Common myeloid progenitor, CD34-positive (primary cell): ENCODE measurements around the gene MAP3K2.

Experiments used
- CTCF ChIA-PET: fragments of 350-600 bp; sonication (Branson Sonifier 250); formaldehyde crosslinking; loops from one replicate; lab custom pipeline; 2021; ENCODE audit warnings: antibody characterized with exemption; lab: Charles Lee
- POLR2A ChIA-PET: fragments of 350-600 bp; sonication (Branson Sonifier 250); formaldehyde crosslinking; loops from one replicate; lab custom pipeline; 2021; ENCODE audit warnings: antibody characterized with exemption; lab: Charles Lee
- DNase-seq, 3 donors: peaks; one replicate each; pipeline versions ENCODE4 v3.0.0 to v3.0.0-alpha.2; 2013
- H3K27ac ChIP-seq, 2 experiments: 1 replicate in 1 of 2; 2 replicates in 1 of 2; pipeline ENCODE4 v1.7.0; 2013; ENCODE audit warnings: inconsistent platforms in 2 of 2, low read length in 2 of 2, mild to moderate bottlenecking in 2 of 2, low read depth in 1 of 2, moderate library complexity in 1 of 2; ENCODE audit not compliant: severe bottlenecking in 2 of 2, insufficient read depth in 1 of 2, poor library complexity in 1 of 2
- H3K27me3 ChIP-seq, 5 experiments: replicated peaks in 2 of 5; 1 replicate in 3 of 5; 2 replicates in 2 of 5; pipeline versions ENCODE4 v1.6.1 to v1.7.0; 2013; ENCODE audit warnings: low read length in 4 of 5, mild to moderate bottlenecking in 2 of 5, moderate library complexity in 2 of 5, inconsistent platforms in 1 of 5; ENCODE audit not compliant: insufficient read depth in 5 of 5, control insufficient read depth in 4 of 5
- H3K36me3 ChIP-seq, 4 experiments: 1 replicate in 2 of 4; 2 replicates in 2 of 4; pipeline versions ENCODE4 v1.6.1 to v1.7.0; 2013; ENCODE audit warnings: low read length in 3 of 4, control low read depth in 1 of 4, mild to moderate bottlenecking in 1 of 4; ENCODE audit not compliant: control insufficient read depth in 4 of 4, insufficient read depth in 4 of 4
- H3K4me1 ChIP-seq, 4 experiments: 1 replicate in 3 of 4; 2 replicates in 1 of 4; pipeline versions ENCODE4 v1.6.1 to v1.7.1; 2013; ENCODE audit warnings: low read length in 3 of 4, mild to moderate bottlenecking in 3 of 4, control low read depth in 1 of 4, inconsistent platforms in 1 of 4, moderate library complexity in 1 of 4; ENCODE audit not compliant: control insufficient read depth in 4 of 4, insufficient read depth in 4 of 4; ENCODE audit errors: control extremely low read depth in 1 of 4
- H3K4me3 ChIP-seq, 7 experiments: 1 replicate in 4 of 7; 2 replicates in 3 of 7; pipeline versions ENCODE4 v1.5.1 to v1.7.0; 2013; ENCODE audit warnings: mild to moderate bottlenecking in 7 of 7, low read length in 6 of 7, moderate library complexity in 6 of 7, inconsistent platforms in 2 of 7, low read depth in 2 of 7, control low read depth in 1 of 7; ENCODE audit not compliant: insufficient read depth in 4 of 7, control insufficient read depth in 1 of 7; ENCODE audit errors: extremely low read depth in 1 of 7
- H3K9me3 ChIP-seq, 5 experiments: 1 replicate in 4 of 5; 2 replicates in 1 of 5; pipeline versions ENCODE4 v1.6.1 to v1.7.1; 2013; ENCODE audit warnings: low read length in 4 of 5, mild to moderate bottlenecking in 2 of 5, inconsistent platforms in 1 of 5, low read depth in 1 of 5, moderate library complexity in 1 of 5; ENCODE audit not compliant: control insufficient read depth in 4 of 5, insufficient read depth in 2 of 5; ENCODE audit errors: control extremely low read depth in 1 of 5
- WGBS: methylation state at CpG from one replicate; pipeline ENCODE4 v1.1.5; 2013; ENCODE audit not compliant: insufficient coverage; 5-methylcytosine and 5-hydroxymethylcytosine counted together

MAP3K2 gene

GRCh38 chr2:127308586-127309138 is 79.1 kb downstream of the MAP3K2 start:
- CTCF ChIA-PET, result no interaction called here
- POLR2A ChIA-PET, result no interaction called here
- H3K9me3 ChIP-seq, result no peaks in the 10 kb centered on the region
- peaks cover 23 to 69% (median 50%) of the 10 kb centered on the region in 4 experiments for H3K36me3 ChIP-seq
- WGBS, result 98% methylated on average over 6 of the region's 7 CpGs
- no peaks in the 10 kb centered on the region for H3K27me3 ChIP-seq
- no peaks in the 10 kb centered on the region for H3K4me1 ChIP-seq
- H3K4me3 ChIP-seq, result no peak overlapping the region
- DNase-seq, result no peak
- no peak overlapping the region for H3K27ac ChIP-seq

DNA sequence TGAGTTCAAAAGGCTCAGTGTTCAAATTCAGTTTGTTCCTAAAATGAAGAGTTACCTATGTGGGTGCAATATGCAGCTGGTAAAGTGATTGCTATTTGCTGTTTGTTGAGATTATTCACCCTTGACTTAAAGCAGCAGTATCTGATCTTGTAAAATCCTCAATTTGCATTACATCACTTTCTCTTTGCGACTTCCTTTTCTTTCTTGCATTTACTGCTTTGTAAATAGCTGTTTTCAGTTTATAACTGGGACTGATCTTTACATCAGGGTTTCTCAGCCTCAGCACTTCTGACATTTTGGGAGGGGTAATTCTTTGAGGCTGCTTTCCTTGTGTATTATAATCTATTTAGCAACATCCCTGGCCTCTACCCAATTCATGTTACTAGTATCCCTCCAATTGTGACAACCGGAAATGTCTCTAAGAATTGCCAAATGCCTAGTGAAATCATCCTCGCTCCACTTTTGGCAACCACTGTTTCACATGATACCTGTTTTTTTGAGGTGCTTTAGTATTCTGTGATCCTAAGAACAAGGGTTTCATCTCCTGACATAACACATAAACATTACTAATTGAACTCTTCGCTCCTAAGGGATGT is 81.7 kb downstream of the MAP3K2 start:
- WGBS, result no CpG with 5 or more reads among the region's 4 CpGs
- Histone ChIP-seq H3K27ac (no peak overlapping the region), H3K9me3 (no peaks in the 10 kb centered on the region), H3K4me3 (no peak overlapping the region), H3K36me3 (peaks cover 18 to 51% (median 33%) of the 10 kb centered on the region in 4 experiments), H3K27me3 (no peaks in the 10 kb centered on the region), H3K4me1 (no peaks in the 10 kb centered on the region)
- DNase-seq, result no peak
- ChIA-PET POLR2A (no interaction called here), CTCF (no interaction called here)

- POLR2A ChIA-PET, result no interaction called here
- no peak overlapping the region for H3K4me3 ChIP-seq
- H3K36me3 ChIP-seq, result peaks cover 3 to 27% (median 11%) of the 10 kb centered on the region in 4 experiments
- H3K4me1 ChIP-seq, result no peaks in the 10 kb centered on the region
- no peaks in the 10 kb centered on the region for H3K9me3 ChIP-seq
- CTCF ChIA-PET, result interaction anchor here (1.1 to 1.9 kb wide), 5 partner anchors 9 to 238 kb away, joined by 3 to 7 read pairs (median 5); partner anchors contain the start of gene ERCC3
- no CpG with 5 or more reads among the region's 1 CpG for WGBS
- no peak overlapping the region for H3K27ac ChIP-seq
- no peak for DNase-seq
- H3K27me3 ChIP-seq, result no peaks in the 10 kb centered on the region
Observed at GRCh38 chr2:127302168-127302567, 85.6 kb downstream of the MAP3K2 start.

- CTCF ChIA-PET, result interaction anchor here (0.7 to 2.1 kb wide), 4 partner anchors 8 to 186 kb away, joined by 3 to 10 read pairs (median 5); no protein-coding TSS in a partner anchor
- under 1% methylated on average over 46 of the region's 55 CpGs for WGBS
- Histone ChIP-seq H3K36me3 (peaks cover 5 to 36% (median 30%) of the 10 kb centered on the region in 4 experiments), H3K4me3 (peak within 1 kb of the TSS; percentile 78 to 98 (median 89)), H3K27ac (peak within 1 kb of the TSS; percentile 77 to 81), H3K9me3 (no peaks in the 10 kb centered on the region), H3K4me1 (peaks cover 0 to 17% (median 11%) of the 10 kb centered on the region in 4 experiments), H3K27me3 (no peaks in the 10 kb centered on the region)
- POLR2A ChIA-PET, result interaction anchor here (1.0 kb wide), 2 partner anchors 31 to 208 kb away, joined by 3 read pairs; no protein-coding TSS in a partner anchor
- DNase-seq, result peak; percentile 83 to 88 (median 84)
Observed at GRCh38 chr2:127293748-127294562, 93.8 kb downstream of the MAP3K2 start, which contains the start of gene ERCC3. Gene ERCC3 (minus strand): TSS chr2:127294144. CDS start chr2:127294081, 63 bp downstream.

- Histone ChIP-seq H3K27me3 (no peaks in the 10 kb centered on the region), H3K9me3 (no peaks in the 10 kb centered on the region), H3K27ac (peak overlapping the region; percentile 77 to 81), H3K4me3 (peak overlapping the region; percentile 78 to 98 (median 89)), H3K4me1 (peaks cover 0 to 17% (median 11%) of the 10 kb centered on the region in 4 experiments), H3K36me3 (peaks cover 11 to 42% (median 35%) of the 10 kb centered on the region in 4 experiments)
- ChIA-PET POLR2A (no interaction called here), CTCF (interaction anchor here (1.2 to 2.1 kb wide), 3 partner anchors 8 to 186 kb away, joined by 3 to 10 read pairs (median 7); no protein-coding TSS in a partner anchor)
- DNase-seq, result no peak
- WGBS, result 32% methylated on average over 13 of the region's 13 CpGs
Observed at GRCh38 chr2:127293386-127293747, 94.4 kb downstream of the MAP3K2 start.

DNA sequence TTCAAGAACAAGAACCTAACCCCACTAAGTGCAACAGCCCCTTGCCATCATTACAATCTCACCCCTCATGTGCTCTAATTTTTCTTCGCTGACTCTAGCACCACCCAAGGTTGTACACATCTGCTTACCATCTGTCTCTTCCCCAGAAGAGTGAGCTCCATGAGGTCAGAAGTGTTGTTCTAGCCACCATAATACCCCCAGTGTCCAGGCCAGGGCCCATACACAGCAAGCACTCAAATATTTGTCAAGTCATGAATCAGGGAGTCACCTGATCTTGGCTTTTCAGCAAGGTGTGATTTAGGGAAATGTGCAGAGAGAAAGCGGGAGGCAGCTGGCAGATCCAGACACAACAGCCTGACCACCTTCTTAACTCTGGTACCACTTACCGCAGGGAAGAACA is 99.5 kb downstream of the MAP3K2 start:
- CTCF ChIA-PET, result no interaction called here
- POLR2A ChIA-PET, result no interaction called here
- H3K4me3 ChIP-seq, result no peak overlapping the region
- no peak overlapping the region for H3K27ac ChIP-seq
- H3K9me3 ChIP-seq, result peaks cover 0 to 12% (median 6%) of the 10 kb centered on the region in 5 experiments
- peaks cover 28 to 89% (median 70%) of the 10 kb centered on the region in 4 experiments for H3K36me3 ChIP-seq
- H3K4me1 ChIP-seq, result peaks cover 0 to 7% (median 5%) of the 10 kb centered on the region in 4 experiments
- WGBS, result 100% methylated on average over 3 of the region's 3 CpGs
- no peak for DNase-seq
- no peaks in the 10 kb centered on the region for H3K27me3 ChIP-seq
